Karpas-422 (cell line): ENCODE measurements around the gene FANCD2. TPM values are rescaled to one million over a fixed set of nuclear protein-coding genes. Genes with fewer than 3 reads are reported as not detected.
"Not testable (repeated sequence)": the region's sequence is repeated elsewhere in the genome, so short reads cannot be mapped to it uniquely, and the experiment has no call there.

ENCODE experiments used
- DNase-seq: peaks from one replicate; pipeline ENCODE4 v3.0.0-alpha.2; 2015
- H2AFZ ChIP-seq: fragments of 200-600 bp; sonication (generic); 2 replicates; pipeline ENCODE4 v1.6.1; 2014; ENCODE audit warnings: antibody characterized with exemption, low read length, mixed read lengths
- H3K27ac ChIP-seq: fragments of 200-600 bp; sonication (generic); 2 replicates; pipeline ENCODE4 v1.5.1; 2014; ENCODE audit warnings: mild to moderate bottlenecking, low read length, moderate library complexity
- H3K27me3 ChIP-seq: fragments of 200-600 bp; sonication (generic); 2 replicates; pipeline ENCODE4 v1.6.1; 2014; ENCODE audit warnings: low read length, mixed read lengths
- H3K36me3 ChIP-seq: fragments of 200-600 bp; sonication (generic); 2 replicates; pipeline ENCODE4 v1.6.1; 2014; ENCODE audit warnings: low read length, mixed read lengths; ENCODE audit not compliant: insufficient read depth
- H3K4me1 ChIP-seq: fragments of 200-600 bp; sonication (generic); 2 replicates; pipeline ENCODE4 v1.6.1; 2014; ENCODE audit warnings: mild to moderate bottlenecking, low read length, mixed read lengths
- H3K4me2 ChIP-seq: fragments of 200-600 bp; sonication (generic); 2 replicates; pipeline ENCODE4 v1.6.1; 2014; ENCODE audit warnings: low read length, low read depth, mild to moderate bottlenecking; ENCODE audit not compliant: poor library complexity, severe bottlenecking
- H3K4me3 ChIP-seq: fragments of 200-600 bp; sonication (generic); 2 replicates; pipeline ENCODE4 v1.5.1; 2014; ENCODE audit warnings: mild to moderate bottlenecking, antibody characterized with exemption, low read length, mixed read lengths
- H3K79me2 ChIP-seq: fragments of 200-600 bp; sonication (generic); 2 replicates; pipeline ENCODE4 v1.6.1; 2014; ENCODE audit warnings: mild to moderate bottlenecking, low read length, mixed read lengths
- H3K9ac ChIP-seq: fragments of 200-600 bp; sonication (generic); 2 replicates; pipeline ENCODE4 v1.6.0; 2014; ENCODE audit warnings: low read length
- H3K9me2 ChIP-seq: fragments of 200-600 bp; sonication (generic), shearing (Covaris generic); replicated peaks from 2 replicates; pipeline ENCODE4 v1.6.0; 2014; ENCODE audit warnings: mild to moderate bottlenecking, low read length, moderate library complexity; ENCODE audit not compliant: insufficient read depth
- H3K9me3 ChIP-seq: fragments of 300-700, 200-600 bp; sonication (generic); 2 replicates; pipeline ENCODE4 v1.6.1; 2014; ENCODE audit warnings: low read length, mixed read lengths
- H4K20me1 ChIP-seq: fragments of 200-600 bp; sonication (generic); 2 replicates; pipeline ENCODE4 v1.6.1; 2014; ENCODE audit warnings: mild to moderate bottlenecking, antibody characterized with exemption, low read length, low read depth; ENCODE audit not compliant: insufficient read depth
- total RNA-seq: library from RNA; depleted of rRNA; stranded (reverse); fragments of >200 nt; shearing (Covaris generic); gene quantifications from 2 replicates; pipeline ENCODE4 v1.2.3, GENCODE V29; 2014; ENCODE audit warnings: low replicate concordance

Gene FANCD2
- total RNA-seq, 1 experiment from 2014 or later: 67.8 TPM

DNA sequence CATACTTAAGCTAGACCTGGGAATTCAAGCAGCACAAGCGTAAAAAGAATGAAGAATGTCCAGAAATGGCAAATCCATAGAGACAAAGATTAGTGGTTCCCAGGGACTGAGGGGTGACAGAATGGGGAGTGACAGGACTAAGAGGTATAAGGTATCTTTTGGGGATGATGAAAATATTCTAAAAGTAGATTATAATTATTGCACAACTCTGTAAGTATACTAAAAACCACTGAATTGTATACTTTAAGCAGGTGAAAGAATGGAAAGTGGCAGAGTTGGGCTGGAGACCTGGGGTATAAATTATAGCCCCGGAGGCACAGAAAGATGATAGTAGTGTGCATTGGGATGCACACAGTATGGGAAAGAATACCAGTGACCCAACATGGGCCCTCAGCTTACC, 94.8 kb downstream of the FANCD2 start:
- Histone ChIP-seq H3K27me3 (no peaks in the 10 kb centered on the region), H3K79me2 (peaks cover 69% of the 10 kb centered on the region), H3K36me3 (peaks cover 26% of the 10 kb centered on the region), H2AFZ (no peak overlapping the region), H3K27ac (no peak overlapping the region), H3K4me1 (peaks cover 16% of the 10 kb centered on the region), H4K20me1 (peaks cover 16% of the 10 kb centered on the region; the same call in 1 of the 2 replicates), H3K9me3 (no peaks in the 10 kb centered on the region), H3K9ac (no peak overlapping the region), H3K9me2 (no peaks in the 10 kb centered on the region), H3K4me3 (no peak overlapping the region), H3K4me2 (no peak overlapping the region)
- DNase-seq: no peak

DNA sequence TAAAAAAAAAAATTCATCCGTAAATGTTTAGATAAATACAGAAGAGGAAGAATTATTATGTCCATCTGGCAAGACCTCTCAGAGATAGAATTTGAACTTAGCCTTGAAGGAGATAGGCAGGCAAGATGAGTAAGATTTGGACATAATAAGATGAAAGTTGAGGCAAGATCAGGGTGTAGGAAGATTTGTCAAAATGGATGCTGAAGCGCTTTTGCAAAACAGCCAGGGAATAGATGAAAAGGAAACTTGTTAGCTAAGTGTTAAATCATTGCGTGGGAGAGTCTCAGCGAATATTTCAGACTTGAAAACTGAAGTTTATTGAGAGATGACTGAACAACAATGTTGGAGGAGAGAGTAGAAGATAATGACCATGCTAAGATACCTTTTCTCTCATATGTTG, 96.5 kb downstream of the FANCD2 start:
- H3K9ac ChIP-seq: no peak overlapping the region
- no peak for DNase-seq
- H3K9me2 ChIP-seq: no peaks in the 10 kb centered on the region
- H3K36me3 ChIP-seq: peaks cover 39% of the 10 kb centered on the region
- peaks cover 52% of the 10 kb centered on the region for H3K79me2 ChIP-seq
- H3K4me2 ChIP-seq: no peak overlapping the region
- peaks cover 1% of the 10 kb centered on the region; the same call in 1 of the 2 replicates for H3K4me1 ChIP-seq
- no peak overlapping the region for H3K27ac ChIP-seq
- 0 out of 2 replicates have a peak, but pooled peaks cover 5% of the 10 kb centered on the region for H4K20me1 ChIP-seq
- no peaks in the 10 kb centered on the region for H3K27me3 ChIP-seq
- no peak overlapping the region for H3K4me3 ChIP-seq
- no peak overlapping the region for H2AFZ ChIP-seq
- no peaks in the 10 kb centered on the region for H3K9me3 ChIP-seq

DNA sequence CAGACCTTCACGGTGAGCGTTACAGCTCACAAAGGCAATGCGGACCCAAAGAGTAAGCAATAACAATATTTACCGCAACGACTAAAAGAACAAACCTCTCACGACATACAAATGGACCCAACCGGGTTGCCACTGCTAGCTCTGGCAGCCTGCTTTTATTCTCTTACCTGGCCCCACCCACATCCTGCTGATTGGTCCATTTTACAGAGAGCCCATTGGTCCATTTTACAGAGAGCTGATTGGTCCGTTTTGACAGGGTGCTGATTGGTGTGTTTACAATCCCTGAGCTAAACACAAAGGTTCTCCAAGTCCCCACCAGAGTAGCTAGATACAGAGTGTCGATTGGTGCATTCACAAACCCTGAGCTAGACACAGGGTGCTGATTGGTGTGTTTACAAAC, 109.6 kb downstream of the FANCD2 start:
- not testable (repeated sequence) for H2AFZ ChIP-seq

DNA sequence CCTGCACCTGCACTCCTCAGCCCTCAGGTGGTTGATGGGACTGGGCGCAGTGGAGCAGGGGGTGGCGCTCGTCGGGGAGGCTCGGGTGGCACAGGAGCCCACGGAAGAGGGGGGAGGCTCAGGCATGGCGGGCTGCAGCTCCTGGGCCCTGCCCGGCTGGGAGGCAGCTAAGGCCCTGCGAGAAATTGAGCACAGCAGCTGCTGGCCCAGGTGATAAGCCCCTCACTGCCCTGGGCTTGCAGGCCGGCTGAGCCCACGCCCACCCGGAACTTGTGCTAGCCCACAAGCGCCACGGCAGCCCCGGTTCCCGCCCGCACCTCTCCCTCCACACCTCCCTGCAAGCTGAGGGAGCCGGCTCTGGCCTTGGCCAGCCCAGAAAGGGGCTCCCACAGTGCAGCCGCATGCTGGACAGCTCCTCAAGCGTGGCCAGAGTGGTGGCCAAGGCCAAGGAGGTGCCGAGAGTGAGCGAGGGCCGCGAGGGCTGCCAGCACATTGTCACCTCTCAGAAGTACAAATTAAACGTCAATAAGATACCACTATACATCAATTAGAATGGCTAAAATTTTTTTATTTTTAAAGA, 110.3 kb downstream of the FANCD2 start:
- Histone ChIP-seq H3K9ac (no peak overlapping the region), H2AFZ (no peak overlapping the region), H3K27me3 (no peaks in the 10 kb centered on the region), H3K4me3 (no peak overlapping the region), H3K9me3 (no peaks in the 10 kb centered on the region), H3K27ac (no peak overlapping the region), H3K4me2 (no peak overlapping the region), H4K20me1 (no peaks in the 10 kb centered on the region), H3K4me1 (peaks cover 4% of the 10 kb centered on the region), H3K79me2 (no peaks in the 10 kb centered on the region), H3K36me3 (no peaks in the 10 kb centered on the region), H3K9me2 (no peaks in the 10 kb centered on the region)
- no peak for DNase-seq

More for the DNA sequence above, 109.6 kb downstream of the FANCD2 start:
- H3K4me3 ChIP-seq, H4K20me1 ChIP-seq, H3K36me3 ChIP-seq, H3K4me1 ChIP-seq, H3K27me3 ChIP-seq, H3K27ac ChIP-seq, H3K79me2 ChIP-seq, H3K9ac ChIP-seq, H3K9me3 ChIP-seq, H3K9me2 ChIP-seq, H3K4me2 ChIP-seq, DNase-seq: not testable (repeated sequence)

DNA sequence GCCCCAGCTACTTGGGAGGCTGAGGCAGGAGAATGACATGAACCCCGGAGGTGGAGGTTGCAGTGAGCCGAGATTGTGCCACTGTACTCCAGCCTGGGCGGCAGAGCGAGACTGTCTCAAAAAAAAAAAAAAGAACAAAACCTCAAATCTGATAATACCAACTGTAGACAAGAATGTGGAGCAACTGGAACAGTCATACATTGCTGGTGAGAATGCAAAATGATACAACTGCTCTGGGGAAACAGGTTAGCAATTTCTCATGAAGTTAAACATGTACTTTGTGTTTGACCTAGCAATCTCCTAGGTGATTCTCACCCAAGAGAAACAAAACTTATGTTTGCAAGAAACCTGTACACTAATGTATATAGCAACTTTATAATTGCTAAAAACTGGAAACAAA, 110.9 kb downstream of the FANCD2 start:
- H3K36me3 ChIP-seq: no peaks in the 10 kb centered on the region
- H3K4me3 ChIP-seq: no peak overlapping the region
- no peak overlapping the region for H3K4me2 ChIP-seq
- no peaks in the 10 kb centered on the region for H4K20me1 ChIP-seq
- H3K27me3 ChIP-seq: no peaks in the 10 kb centered on the region
- peaks cover 4% of the 10 kb centered on the region for H3K4me1 ChIP-seq
- H3K9ac ChIP-seq: no peak overlapping the region
- H3K9me3 ChIP-seq: no peaks in the 10 kb centered on the region
- no peaks in the 10 kb centered on the region for H3K9me2 ChIP-seq
- no peak overlapping the region for H3K27ac ChIP-seq
- DNase-seq: no peak
- no peak overlapping the region for H2AFZ ChIP-seq
- peaks cover 5% of the 10 kb centered on the region for H3K79me2 ChIP-seq

DNA sequence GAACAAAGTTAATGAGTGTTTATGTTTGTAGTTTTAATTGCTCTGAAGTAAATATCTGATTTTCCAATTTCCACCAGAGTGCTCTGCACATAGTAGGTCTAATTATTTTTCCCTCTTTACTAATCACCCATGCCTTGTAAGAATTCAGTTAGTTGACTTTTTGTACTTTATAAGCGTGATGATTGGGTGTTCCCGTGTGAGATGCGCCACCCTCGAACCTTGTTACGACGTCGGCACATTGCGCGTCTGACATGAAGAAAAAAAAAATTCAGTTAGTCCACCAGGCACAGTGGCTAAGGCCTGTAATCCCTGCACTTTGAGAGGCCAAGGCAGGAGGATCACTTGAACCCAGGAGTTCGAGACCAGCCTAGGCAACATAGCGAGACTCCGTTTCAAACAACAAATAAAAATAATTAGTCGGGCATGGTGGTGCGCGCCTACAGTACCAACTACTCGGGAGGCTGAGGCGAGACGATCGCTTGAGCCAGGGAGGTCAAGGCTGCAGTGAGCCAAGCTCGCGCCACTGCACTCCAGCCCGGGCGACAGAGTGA, 114.8 kb downstream of the FANCD2 start:
- H3K9me2 ChIP-seq: no peaks in the 10 kb centered on the region
- H3K9ac ChIP-seq: peak overlapping the region; percentile 97
- H3K4me1 ChIP-seq: peaks cover 24% of the 10 kb centered on the region
- peak overlapping the region; percentile 50 for H3K4me2 ChIP-seq
- H3K36me3 ChIP-seq: peaks cover 7% of the 10 kb centered on the region; the same call in 1 of the 2 replicates
- no peak for DNase-seq
- peak overlapping the region; percentile 77 for H2AFZ ChIP-seq
- H3K9me3 ChIP-seq: no peaks in the 10 kb centered on the region
- no peak overlapping the region for H3K27ac ChIP-seq
- peak overlapping the region; percentile 83; the same call in 1 of the 2 replicates for H3K4me3 ChIP-seq
- H3K27me3 ChIP-seq: no peaks in the 10 kb centered on the region
- peaks cover 43% of the 10 kb centered on the region for H3K79me2 ChIP-seq
- peaks cover 17% of the 10 kb centered on the region for H4K20me1 ChIP-seq

DNA sequence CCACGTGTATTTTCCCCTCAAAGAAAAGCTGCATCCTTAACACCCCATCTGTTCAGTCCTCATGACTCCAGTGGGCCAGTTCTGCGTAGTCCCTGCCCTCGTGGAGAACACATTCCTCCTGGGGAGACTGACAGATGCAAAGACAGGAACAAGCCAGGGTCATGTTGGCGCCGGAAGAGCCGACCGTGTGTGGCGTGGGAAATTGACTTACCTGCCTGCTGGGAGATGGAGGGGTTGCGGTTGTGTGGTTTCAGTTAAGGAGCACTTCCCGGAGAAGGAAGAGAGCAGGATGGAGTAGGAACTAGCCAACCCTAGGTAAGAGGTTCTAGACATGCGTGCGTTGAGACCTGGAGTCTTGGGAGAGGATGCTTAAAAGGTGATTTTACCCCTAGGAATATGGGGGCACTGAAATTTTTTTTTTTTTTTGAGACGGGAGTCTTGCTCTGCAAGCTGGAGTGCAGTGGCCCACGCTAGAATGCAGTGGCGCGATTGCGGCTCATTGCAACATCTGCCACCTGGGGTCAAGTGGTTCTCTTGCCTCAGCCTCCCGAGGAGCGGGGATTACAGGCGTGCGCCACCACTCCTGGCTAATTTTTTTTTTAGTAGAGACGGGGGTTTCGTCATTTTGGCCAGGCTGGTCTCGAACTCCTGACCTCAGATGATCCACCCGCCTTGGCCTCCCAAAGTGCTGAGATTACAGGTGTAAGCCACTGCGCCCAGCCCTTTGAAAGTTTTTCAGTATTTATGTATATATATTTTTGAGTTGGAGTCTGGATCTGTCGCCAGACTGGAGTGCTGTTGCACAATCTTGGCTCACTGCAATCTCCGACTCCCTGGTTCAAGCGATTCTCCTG, 116.7 kb downstream of the FANCD2 start:
- H3K9ac ChIP-seq: peak overlapping the region; percentile 97
- no peak overlapping the region for H2AFZ ChIP-seq
- no peaks in the 10 kb centered on the region for H3K27me3 ChIP-seq
- no peaks in the 10 kb centered on the region for H3K9me3 ChIP-seq
- peak overlapping the region; percentile 83 for H3K4me3 ChIP-seq
- peaks cover 8% of the 10 kb centered on the region; the same call in 1 of the 2 replicates for H3K36me3 ChIP-seq
- peaks cover 56% of the 10 kb centered on the region for H3K79me2 ChIP-seq
- H3K27ac ChIP-seq: peak overlapping the region; percentile 45; the same call in 1 of the 2 replicates
- peaks cover 24% of the 10 kb centered on the region for H3K4me1 ChIP-seq
- no peak for DNase-seq
- H3K9me2 ChIP-seq: no peaks in the 10 kb centered on the region
- H4K20me1 ChIP-seq: peaks cover 17% of the 10 kb centered on the region
- peak overlapping the region; percentile 87 for H3K4me2 ChIP-seq

DNA sequence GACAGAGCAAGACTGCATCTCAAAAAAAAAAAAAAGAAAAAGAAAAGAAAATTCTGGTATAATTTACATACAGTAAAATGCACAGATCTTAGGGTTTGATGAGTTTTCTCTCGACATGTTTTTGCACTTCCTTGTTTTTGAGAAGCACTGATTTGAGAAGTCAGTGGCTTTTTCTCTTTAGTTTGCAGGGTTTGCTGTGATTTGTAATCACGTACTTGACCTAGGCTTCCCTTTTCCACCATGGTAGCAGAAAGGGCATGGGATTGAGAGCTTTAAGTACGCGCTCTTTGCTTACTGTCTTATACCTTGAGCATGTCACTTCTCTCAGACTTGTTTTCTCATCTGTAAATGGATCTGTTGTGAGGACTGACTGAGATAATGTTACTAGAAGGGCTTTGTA, 119.4 kb downstream of the FANCD2 start:
- no peak overlapping the region for H2AFZ ChIP-seq
- H3K9me2 ChIP-seq: no peaks in the 10 kb centered on the region
- H3K9ac ChIP-seq: no peak overlapping the region
- H3K27ac ChIP-seq: no peak overlapping the region
- peaks cover 58% of the 10 kb centered on the region for H3K79me2 ChIP-seq
- peaks cover 24% of the 10 kb centered on the region for H3K4me1 ChIP-seq
- peaks cover 17% of the 10 kb centered on the region for H4K20me1 ChIP-seq
- no peak overlapping the region for H3K4me2 ChIP-seq
- H3K9me3 ChIP-seq: no peaks in the 10 kb centered on the region
- H3K4me3 ChIP-seq: no peak overlapping the region
- peaks cover 22% of the 10 kb centered on the region; the same call in 1 of the 2 replicates for H3K36me3 ChIP-seq
- H3K27me3 ChIP-seq: no peaks in the 10 kb centered on the region
- no peak for DNase-seq
